A673 (cell line): ENCODE results near the gene S100A5.

Source experiments
- CTCF ChIP-seq: fragments of 300-800, 200-600 bp; sonication (generic); conservative IDR thresholded peaks from 2 replicates; pipeline ENCODE4 v1.5.1; 2017; ENCODE audit warnings: low read depth, mild to moderate bottlenecking, antibody characterized with exemption, low read length, moderate library complexity, mixed read lengths
- EZH2 ChIP-seq: fragments of 200-600 bp; sonication (generic); IDR thresholded peaks from 2 replicates; pipeline ENCODE4 v1.6.1; 2017; ENCODE audit warnings: borderline replicate concordance, low read depth, mild to moderate bottlenecking, mixed read lengths, antibody characterized with exemption, low read length; ENCODE audit not compliant: poor library complexity, severe bottlenecking

GRCh38 chr1:153586347-153586746 is 45.6 kb upstream of the S100A5 start:
- TF ChIP-seq CTCF (no peak), EZH2 (no peak)
